Umbilical cord (tissue), 2 donors: ENCODE data around the gene HPCAL1. TPM values are rescaled to one million over a fixed set of nuclear protein-coding genes. Genes with fewer than 3 reads are reported as not detected.

ENCODE experiments used
- DNase-seq: peaks from one replicate; pipeline ENCODE4 v3.0.0-alpha.2; 2015; ENCODE audit warnings: low spot score
- total RNA-seq: library from RNA; depleted of rRNA; stranded (reverse); fragments of >200 nt; gene quantifications from one replicate; pipeline ENCODE4 v1.2.3, GENCODE V29; 2014; ENCODE audit warnings: low replicate concordance; ENCODE audit not compliant: insufficient read depth

The HPCAL1 gene
- total RNA-seq, 1 donor from 2014 or later = 7.9 TPM

- DNase-seq = no peak
These were observed 51.7 kb downstream of the HPCAL1 start for GRCh38 chr2:10354399-10354798.

GRCh38 chr2:10355471-10356438, 53.1 kb downstream of the HPCAL1 start:
- no peak for DNase-seq

GRCh38 chr2:10356439-10356811, 53.7 kb downstream of the HPCAL1 start:
- no peak for DNase-seq

GRCh38 chr2:10357193-10358169, 54.8 kb downstream of the HPCAL1 start:
- DNase-seq = no peak

- DNase-seq = no peak
These were observed 56.5 kb downstream of the HPCAL1 start for GRCh38 chr2:10359246-10359645.

GRCh38 chr2:10359731-10360329, 57.1 kb downstream of the HPCAL1 start:
- DNase-seq = no peak

- no peak for DNase-seq
These were observed 57.8 kb downstream of the HPCAL1 start for GRCh38 chr2:10360460-10360849.

- DNase-seq = no peak
These were observed 58.3 kb downstream of the HPCAL1 start for GRCh38 chr2:10360850-10361588.

- DNase-seq = no peak
These were observed 59.6 kb downstream of the HPCAL1 start for GRCh38 chr2:10362096-10362897.

GRCh38 chr2:10362898-10363454, 60.3 kb downstream of the HPCAL1 start:
- no peak for DNase-seq

- no peak for DNase-seq
These were observed 61.3 kb downstream of the HPCAL1 start for GRCh38 chr2:10363861-10364610.

- no peak for DNase-seq
These were observed 62.7 kb downstream of the HPCAL1 start for GRCh38 chr2:10365412-10365811.

- no peak for DNase-seq
These were observed 64.0 kb downstream of the HPCAL1 start for GRCh38 chr2:10366601-10367270.

GRCh38 chr2:10367472-10368439, 65.1 kb downstream of the HPCAL1 start:
- no peak for DNase-seq

GRCh38 chr2:10368491-10369231, 66.0 kb downstream of the HPCAL1 start:
- no peak for DNase-seq
